Peyer's patch (tissue), 4 donors: ENCODE results near the gene NEK7. TPM values are rescaled to one million over a fixed set of nuclear protein-coding genes. Genes with fewer than 3 reads are reported as not detected.

ENCODE experiments used
- DNase-seq, 3 donors: peaks; one replicate each; pipeline ENCODE4 v3.0.0-alpha.2; 2017 to 2019
- H3K27ac ChIP-seq, 4 donors: fragments of 200-600 bp; sonication (generic); one replicate each; pipeline ENCODE4 v1.5.1; 2016 to 2019
- H3K27me3 ChIP-seq, 2 donors: fragments of 200-600 bp; sonication (generic); one replicate each; pipeline ENCODE4 v1.5.1; 2019
- H3K36me3 ChIP-seq, 3 donors: fragments of 200-600 bp; sonication (generic); one replicate each; pipeline ENCODE4 v1.5.1; 2016 to 2019
- H3K4me1 ChIP-seq, 4 donors: fragments of 200-600 bp; sonication (generic); one replicate each; pipeline ENCODE4 v1.5.1; 2016 to 2019
- H3K4me3 ChIP-seq, 4 donors: fragments of 200-600 bp; sonication (generic); 1 replicate in 3 of 4; 2 replicates in 1 of 4; pipeline ENCODE4 v1.5.1; 2016 to 2019; ENCODE audit warnings: mild to moderate bottlenecking in 1 of 4
- H3K9me3 ChIP-seq, 4 donors: fragments of 200-600 bp; sonication (generic); one replicate each; pipeline ENCODE4 v1.5.1; 2016 to 2019; ENCODE audit warnings: mild to moderate bottlenecking in 1 of 4
- CTCF ChIP-seq, 6 experiments: fragments of 450-650 bp in 4 of 6; fragments of 200-600 bp in 2 of 6; sonication (generic) in 1 of 6; IDR thresholded peaks; one replicate each; pipeline ENCODE4 v1.5.1; 2017 to 2019; ENCODE audit warnings: antibody characterized with exemption in 6 of 6, mild to moderate bottlenecking in 3 of 6, moderate library complexity in 1 of 6
- POLR2A ChIP-seq, 2 donors: fragments of 450-650 bp; IDR thresholded peaks; one replicate each; pipeline ENCODE4 v1.5.1; 2017; ENCODE audit warnings: antibody characterized with exemption in 2 of 2, mild to moderate bottlenecking in 2 of 2, moderate library complexity in 2 of 2
- total RNA-seq, 4 donors: library from RNA; depleted of rRNA; stranded (reverse); fragments of >200 nt; gene quantifications; one replicate each; pipeline ENCODE4 v1.1.0, GENCODE V29; 2016

NEK7 gene
- total RNA-seq, 4 donors from 2014 or later: 62.3 to 75.1 (median 66.5) TPM

DNA sequence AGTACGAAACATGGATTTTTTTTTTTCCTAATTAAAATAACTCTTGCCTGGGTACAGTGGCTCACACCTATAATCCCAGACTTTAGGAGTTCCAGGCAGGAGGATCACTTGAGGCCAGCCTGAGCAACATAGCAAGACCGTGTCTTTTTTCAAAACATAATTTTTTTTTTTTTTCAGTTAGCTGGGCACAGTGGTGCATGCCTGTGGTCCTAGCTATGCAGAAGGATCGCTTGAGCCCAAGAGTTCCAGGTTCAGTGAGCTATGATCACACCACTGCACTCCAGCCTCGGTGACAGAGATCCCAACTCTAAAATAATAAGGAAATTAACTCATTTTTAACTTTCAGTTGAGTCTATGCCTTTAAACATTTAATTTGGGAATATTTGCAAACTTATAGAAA, 170.1 kb downstream of the NEK7 start:
- no peak for TF ChIP-seq POLR2A (IDR thresholded peaks at IDR 0.05)
- no peak for TF ChIP-seq CTCF (IDR thresholded peaks at IDR 0.05)
- H3K4me3 ChIP-seq: no peak overlapping the region
- no peak for DNase-seq
- no peaks in the 10 kb centered on the region for H3K36me3 ChIP-seq
- no peaks in the 10 kb centered on the region for H3K9me3 ChIP-seq
- H3K27ac ChIP-seq: no peak overlapping the region
- no peaks in the 10 kb centered on the region for H3K4me1 ChIP-seq
- peaks cover 0 to 4% of the 10 kb centered on the region in 2 donors for H3K27me3 ChIP-seq

- Histone ChIP-seq H3K27me3 (peaks cover 0 to 4% of the 10 kb centered on the region in 2 donors), H3K4me1 (no peaks in the 10 kb centered on the region), H3K9me3 (no peaks in the 10 kb centered on the region), H3K4me3 (no peak overlapping the region), H3K36me3 (no peaks in the 10 kb centered on the region), H3K27ac (no peak overlapping the region)
- no peak for DNase-seq
- TF ChIP-seq POLR2A (IDR thresholded peaks at IDR 0.05) (no peak), CTCF (IDR thresholded peaks at IDR 0.05) (no peak)
These were observed 171.7 kb downstream of the NEK7 start for GRCh38 chr1:198328458-198329032.

- Histone ChIP-seq H3K9me3 (no peaks in the 10 kb centered on the region), H3K27me3 (peaks cover 0 to 4% of the 10 kb centered on the region in 2 donors), H3K4me3 (no peak overlapping the region), H3K27ac (no peak overlapping the region), H3K36me3 (no peaks in the 10 kb centered on the region), H3K4me1 (no peaks in the 10 kb centered on the region)
- DNase-seq: no peak
- TF ChIP-seq CTCF (IDR thresholded peaks at IDR 0.05) (no peak), POLR2A (IDR thresholded peaks at IDR 0.05) (no peak)
These were observed 174.3 kb downstream of the NEK7 start for GRCh38 chr1:198330982-198331615.

- Histone ChIP-seq H3K27ac (no peak overlapping the region), H3K9me3 (no peaks in the 10 kb centered on the region), H3K4me3 (no peak overlapping the region), H3K27me3 (peaks cover 0 to 2% of the 10 kb centered on the region in 2 donors), H3K36me3 (no peaks in the 10 kb centered on the region), H3K4me1 (no peaks in the 10 kb centered on the region)
- TF ChIP-seq POLR2A (IDR thresholded peaks at IDR 0.05) (no peak), CTCF (IDR thresholded peaks at IDR 0.05) (no peak)
- no peak for DNase-seq
These were observed 176.9 kb downstream of the NEK7 start for GRCh38 chr1:198333744-198334143.

- TF ChIP-seq CTCF (IDR thresholded peaks at IDR 0.05) (no peak), POLR2A (IDR thresholded peaks at IDR 0.05) (no peak)
- Histone ChIP-seq H3K9me3 (no peaks in the 10 kb centered on the region), H3K36me3 (no peaks in the 10 kb centered on the region), H3K27me3 (no peaks in the 10 kb centered on the region), H3K4me3 (no peak overlapping the region), H3K4me1 (no peaks in the 10 kb centered on the region), H3K27ac (no peak overlapping the region)
- no peak for DNase-seq
These were observed 178.9 kb downstream of the NEK7 start for GRCh38 chr1:198335663-198336062.
